Osteoblast (primary cell): ENCODE data around the gene KIF15. TPM values are rescaled to one million over a fixed set of nuclear protein-coding genes. Genes with fewer than 3 reads are reported as not detected.

ENCODE experiments used
- DNase-seq: peaks from one replicate; pipeline ENCODE4 v3.0.0; 2011; ENCODE audit warnings: low spot score, mixed read lengths; ENCODE audit not compliant: insufficient read length; ENCODE audit errors: missing footprints
- H2AFZ ChIP-seq: 2 replicates; pipeline ENCODE4 v1.6.0; 2011; ENCODE audit warnings: mild to moderate bottlenecking, low read length
- H3K27ac ChIP-seq: 2 replicates; pipeline ENCODE4 v1.5.1; 2011; ENCODE audit warnings: mild to moderate bottlenecking, low read depth, low read length, moderate library complexity
- H3K27me3 ChIP-seq: 2 replicates; pipeline ENCODE4 v1.6.0; 2012; ENCODE audit warnings: mild to moderate bottlenecking, control low read depth, inconsistent platforms, low read length, moderate library complexity; ENCODE audit not compliant: insufficient read depth
- H3K36me3 ChIP-seq: 2 replicates; pipeline ENCODE4 v1.5.1; 2011; ENCODE audit warnings: mild to moderate bottlenecking, low read length, control low read depth, moderate library complexity; ENCODE audit not compliant: insufficient read depth
- H3K4me1 ChIP-seq: 2 replicates; pipeline ENCODE4 v1.5.1; 2011; ENCODE audit warnings: mild to moderate bottlenecking, low read length, control low read depth, moderate library complexity; ENCODE audit not compliant: insufficient read depth
- H3K4me2 ChIP-seq: 2 replicates; pipeline ENCODE4 v1.6.0; 2011; ENCODE audit warnings: mild to moderate bottlenecking, low read length; ENCODE audit not compliant: insufficient read depth
- H3K4me3 ChIP-seq: fragments of 200-600 bp; sonication (generic); 3 replicates; pipeline ENCODE4 v1.5.1; 2012; ENCODE audit warnings: mild to moderate bottlenecking, low read length, inconsistent platforms; ENCODE audit not compliant: insufficient read depth
- H3K79me2 ChIP-seq: 2 replicates; pipeline ENCODE4 v1.6.0; 2012; ENCODE audit warnings: mild to moderate bottlenecking, low read length, control low read depth, inconsistent platforms; ENCODE audit not compliant: insufficient read depth
- H3K9me3 ChIP-seq: 2 replicates; pipeline ENCODE4 v1.5.1; 2011; ENCODE audit warnings: low read depth, low read length, control low read depth
- H4K20me1 ChIP-seq: 2 replicates; pipeline ENCODE4 v1.6.0; 2012; ENCODE audit warnings: mild to moderate bottlenecking, low read length, control low read depth; ENCODE audit not compliant: insufficient read depth
- CTCF ChIP-seq: IDR thresholded peaks from 2 replicates; pipeline ENCODE4 v1.5.1; 2011; ENCODE audit warnings: mild to moderate bottlenecking, low read depth, low read length, moderate library complexity; ENCODE audit errors: extremely low read depth
- total RNA-seq: library from RNA; depleted of rRNA; stranded (reverse); fragments of >200 nt; gene quantifications from 2 replicates; pipeline ENCODE4 v1.2.3, GENCODE V29; 2012

Gene KIF15
- total RNA-seq = 1.5 and 1.8 TPM in 2 replicates

- peak within 1 kb of the TSS; percentile 96 for H3K4me2 ChIP-seq
- no peaks in the 10 kb centered on the region for H4K20me1 ChIP-seq
- peak within 1 kb of the TSS; percentile 79 for H3K4me3 ChIP-seq
- DNase-seq = peak; percentile 95
- H3K36me3 ChIP-seq = peaks cover 5% of the 10 kb centered on the region
- no peaks in the 10 kb centered on the region for H3K27me3 ChIP-seq
- H3K4me1 ChIP-seq = peaks cover 7% of the 10 kb centered on the region
- peaks cover 62% of the 10 kb centered on the region for H3K79me2 ChIP-seq
- no peaks in the 10 kb centered on the region for H3K9me3 ChIP-seq
- H2AFZ ChIP-seq = peak within 1 kb of the TSS; percentile 94
- TF ChIP-seq CTCF = no peak
- H3K27ac ChIP-seq = peak within 1 kb of the TSS; percentile 67
Observed at GRCh38 chr3:44761424-44762169, at the start of gene KIF15, which contains the start of gene KIAA1143. TSS of gene KIF15 (plus strand) at chr3:44761794. CDS start at chr3:44761866, 72 bp downstream. TSS of gene KIAA1143 (minus strand) at chr3:44761619. CDS start at chr3:44761602, 17 bp downstream.

GRCh38 chr3:44712455-44713075, 49.0 kb upstream of the KIF15 start, which contains the start of gene ZNF502:
TSS of gene ZNF502 (plus strand) at chr3:44712660. CDS start at chr3:44720262, 7,602 bp downstream.
- Histone ChIP-seq H2AFZ (peak within 1 kb of the TSS; percentile 100), H4K20me1 (no peaks in the 10 kb centered on the region), H3K4me1 (peaks cover 3% of the 10 kb centered on the region), H3K4me3 (peak within 1 kb of the TSS; percentile 93), H3K27ac (peak within 1 kb of the TSS; percentile 48), H3K4me2 (peak within 1 kb of the TSS; percentile 89), H3K27me3 (no peaks in the 10 kb centered on the region), H3K36me3 (peaks cover 4% of the 10 kb centered on the region), H3K9me3 (peaks cover 2% of the 10 kb centered on the region), H3K79me2 (peaks cover 10% of the 10 kb centered on the region)
- peak; percentile 96 for DNase-seq
- peak; percentile 17 for TF ChIP-seq CTCF

- no peaks in the 10 kb centered on the region for H3K4me1 ChIP-seq
- DNase-seq = no peak
- H4K20me1 ChIP-seq = no peaks in the 10 kb centered on the region
- no peak overlapping the region for H3K4me2 ChIP-seq
- H3K9me3 ChIP-seq = peaks cover 48% of the 10 kb centered on the region
- no peak for TF ChIP-seq CTCF
- no peaks in the 10 kb centered on the region for H3K27me3 ChIP-seq
- H2AFZ ChIP-seq = no peak overlapping the region
- no peak overlapping the region for H3K27ac ChIP-seq
- no peaks in the 10 kb centered on the region for H3K79me2 ChIP-seq
- H3K36me3 ChIP-seq = peaks cover 22% of the 10 kb centered on the region
- H3K4me3 ChIP-seq = no peak overlapping the region
Observed at GRCh38 chr3:44721231-44722102, 40.1 kb upstream of the KIF15 start.
